AG20443 (cell line): ENCODE results near the gene SURF1.

Experiments used
- DNase-seq: peaks from one replicate; pipeline ENCODE4 v3.0.0; 2012; ENCODE audit warnings: low spot score, mixed read lengths

SURF1 gene

GRCh38 chr9:133361507-133362092, 5.3 kb upstream of the SURF1 start:
- no peak for DNase-seq

GRCh38 chr9:133360400-133361393, 4.4 kb upstream of the SURF1 start:
- DNase-seq: no peak

- DNase-seq: peak; percentile 37
Measured at GRCh38 chr9:133359399-133360175, 3.3 kb upstream of the SURF1 start.

- no peak for DNase-seq
Measured at GRCh38 chr9:133357656-133358055, 1.4 kb upstream of the SURF1 start.

- DNase-seq: no peak
Measured at GRCh38 chr9:133355881-133356357, 368 bp downstream of the SURF1 start.

- no peak for DNase-seq
Measured at GRCh38 chr9:133354766-133355165, 1.5 kb downstream of the SURF1 start.

- no peak for DNase-seq
Measured at GRCh38 chr9:133353548-133353947, 2.7 kb downstream of the SURF1 start.

- no peak for DNase-seq
Measured at GRCh38 chr9:133352635-133353340, 3.5 kb downstream of the SURF1 start.

- DNase-seq: peak; percentile 62
Measured at GRCh38 chr9:133351908-133352634, 4.2 kb downstream of the SURF1 start.

GRCh38 chr9:133351526-133351907, 4.8 kb downstream of the SURF1 start:
- DNase-seq: no peak

- no peak for DNase-seq
Measured at GRCh38 chr9:133349965-133350616, 6.2 kb downstream of the SURF1 start.

- DNase-seq: no peak
Measured at GRCh38 chr9:133348718-133349573, 7.3 kb downstream of the SURF1 start.

GRCh38 chr9:133347985-133348717, 8.1 kb downstream of the SURF1 start, which contains the start of the genes MED22 and RPL7A:
Gene MED22, minus strand, starts transcription at chr9:133348131. Its CDS starts 1,469 bp downstream, at chr9:133346662.
Gene RPL7A, plus strand, starts transcription at chr9:133348218. Its CDS starts 26 bp downstream, at chr9:133348244.
- peak; percentile 93 for DNase-seq

- DNase-seq: peak; percentile 67
Measured at GRCh38 chr9:133347515-133347984, 8.7 kb downstream of the SURF1 start.

GRCh38 chr9:133346021-133346785, 10.1 kb downstream of the SURF1 start:
- DNase-seq: no peak

- no peak for DNase-seq
Measured at GRCh38 chr9:133345596-133345995, 10.7 kb downstream of the SURF1 start.

GRCh38 chr9:133344979-133345378, 11.3 kb downstream of the SURF1 start:
- no peak for DNase-seq

GRCh38 chr9:133344071-133344470, 12.2 kb downstream of the SURF1 start:
- DNase-seq: no peak
